Glutamatergic neuron (in vitro differentiated cells): Measurements from ENCODE around the gene MTMR10. TPM values are rescaled to one million over a fixed set of nuclear protein-coding genes. Genes with fewer than 3 reads are reported as not detected.
A peak's percentile ranks its signal among the peaks of the same experiment; 100 is the strongest.

Experiments used
- DNase-seq: peaks from one replicate; pipeline ENCODE4 v3.0.0; 2022
- H3K27ac Mint-ChIP-seq: one replicate; pipeline ENCODE4 v1.8.0; 2020; ENCODE audit warnings: mild to moderate bottlenecking, mixed read lengths, inconsistent platforms; ENCODE audit not compliant: unreplicated experiment
- H3K27me3 Mint-ChIP-seq: one replicate; pipeline ENCODE4 v1.8.0; 2020; ENCODE audit warnings: mild to moderate bottlenecking, moderate library complexity, mixed read lengths, inconsistent platforms; ENCODE audit not compliant: unreplicated experiment
- H3K36me3 Mint-ChIP-seq: one replicate; pipeline ENCODE4 v1.8.0; 2020; ENCODE audit warnings: mild to moderate bottlenecking, mixed read lengths, inconsistent platforms; ENCODE audit not compliant: unreplicated experiment
- H3K4me1 Mint-ChIP-seq: one replicate; pipeline ENCODE4 v1.8.0; 2020; ENCODE audit warnings: mild to moderate bottlenecking, low read depth, mixed read lengths, inconsistent platforms; ENCODE audit not compliant: unreplicated experiment
- H3K4me3 Mint-ChIP-seq: one replicate; pipeline ENCODE4 v1.8.0; 2020; ENCODE audit warnings: mild to moderate bottlenecking, mixed read lengths, inconsistent platforms; ENCODE audit not compliant: unreplicated experiment
- H3K9me3 Mint-ChIP-seq: one replicate; pipeline ENCODE4 v1.8.0; 2020; ENCODE audit warnings: mild to moderate bottlenecking, moderate library complexity, mixed read lengths, inconsistent platforms; ENCODE audit not compliant: unreplicated experiment
- total RNA-seq: library from RNA; stranded (reverse); fragmentation: NEBNext Ultra II Directional; extraction: Animal tissue kit (Norgen Biotek cat#: 25700); gene quantifications from one replicate; pipeline ENCODE4 v1.2.1, GENCODE V29; 2021; ENCODE audit not compliant: unreplicated experiment
- TF ChIP-seq, protein P1 (sequence below): fragments of 200-600 bp; sonication (generic); IDR thresholded peaks from one replicate; pipeline ENCODE4 v1.5.0; 2021; ENCODE audit not compliant: partially characterized antibody, unreplicated experiment

Gene MTMR10
- total RNA-seq, 1 donor from 2014 or later = 17.1 TPM

- Mint-ChIP-seq H3K9me3 (no peaks in the 10 kb centered on the region), H3K27ac (no peak overlapping the region), H3K4me3 (no peak overlapping the region), H3K4me1 (peaks cover 11% of the 10 kb centered on the region), H3K27me3 (no peaks in the 10 kb centered on the region), H3K36me3 (no peaks in the 10 kb centered on the region)
- TF ChIP-seq, protein P1, sequence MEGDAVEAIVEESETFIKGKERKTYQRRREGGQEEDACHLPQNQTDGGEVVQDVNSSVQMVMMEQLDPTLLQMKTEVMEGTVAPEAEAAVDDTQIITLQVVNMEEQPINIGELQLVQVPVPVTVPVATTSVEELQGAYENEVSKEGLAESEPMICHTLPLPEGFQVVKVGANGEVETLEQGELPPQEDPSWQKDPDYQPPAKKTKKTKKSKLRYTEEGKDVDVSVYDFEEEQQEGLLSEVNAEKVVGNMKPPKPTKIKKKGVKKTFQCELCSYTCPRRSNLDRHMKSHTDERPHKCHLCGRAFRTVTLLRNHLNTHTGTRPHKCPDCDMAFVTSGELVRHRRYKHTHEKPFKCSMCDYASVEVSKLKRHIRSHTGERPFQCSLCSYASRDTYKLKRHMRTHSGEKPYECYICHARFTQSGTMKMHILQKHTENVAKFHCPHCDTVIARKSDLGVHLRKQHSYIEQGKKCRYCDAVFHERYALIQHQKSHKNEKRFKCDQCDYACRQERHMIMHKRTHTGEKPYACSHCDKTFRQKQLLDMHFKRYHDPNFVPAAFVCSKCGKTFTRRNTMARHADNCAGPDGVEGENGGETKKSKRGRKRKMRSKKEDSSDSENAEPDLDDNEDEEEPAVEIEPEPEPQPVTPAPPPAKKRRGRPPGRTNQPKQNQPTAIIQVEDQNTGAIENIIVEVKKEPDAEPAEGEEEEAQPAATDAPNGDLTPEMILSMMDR = no peak
- no peak for DNase-seq
These were observed 51.1 kb downstream of the MTMR10 start for GRCh38 chr15:30940359-30940758.

DNA sequence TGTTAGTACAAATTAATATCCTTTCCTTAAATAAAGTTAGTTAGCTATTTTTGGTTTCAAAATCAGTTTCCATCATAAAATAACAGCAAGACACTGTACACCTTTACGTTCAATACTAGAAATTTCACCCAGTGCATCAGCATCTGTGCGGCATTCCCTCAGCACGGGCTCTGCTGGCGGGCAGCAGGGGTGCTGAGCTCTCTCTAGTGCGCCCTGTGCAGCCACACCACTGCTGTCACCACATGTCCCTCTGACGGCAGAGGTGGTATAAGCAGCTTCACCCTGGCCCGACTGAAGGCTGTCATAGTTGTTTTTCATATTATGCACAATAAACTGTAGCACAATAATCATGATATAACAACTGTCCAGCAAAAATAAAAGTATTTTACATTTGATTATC, 52.3 kb downstream of the MTMR10 start:
- Mint-ChIP-seq H3K4me3 (no peak overlapping the region), H3K4me1 (peaks cover 11% of the 10 kb centered on the region), H3K36me3 (no peaks in the 10 kb centered on the region), H3K9me3 (no peaks in the 10 kb centered on the region), H3K27ac (no peak overlapping the region), H3K27me3 (no peaks in the 10 kb centered on the region)
- TF ChIP-seq, protein P1 = no peak
- no peak for DNase-seq

DNA sequence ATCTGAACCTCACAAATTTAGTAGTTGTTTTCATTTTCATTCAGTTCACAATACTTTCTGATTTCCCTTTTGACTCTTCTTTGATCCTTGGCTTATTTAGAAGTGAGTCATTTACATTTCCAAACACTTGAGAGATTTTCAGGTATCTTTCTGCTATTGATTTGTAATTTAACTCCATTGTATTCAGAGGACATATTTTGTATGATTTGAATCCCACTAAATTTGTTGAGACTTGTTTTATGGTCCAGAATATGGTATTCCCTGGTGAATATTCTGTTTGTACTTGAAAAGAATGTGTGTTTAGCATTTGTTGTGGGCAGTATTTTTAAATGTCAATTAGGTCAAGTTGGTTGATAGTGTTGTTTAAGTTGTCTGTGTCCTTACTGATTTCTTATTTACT, 58.1 kb downstream of the MTMR10 start:
- Mint-ChIP-seq H3K4me1 (peaks cover 8% of the 10 kb centered on the region), H3K27ac (no peak overlapping the region), H3K36me3 (no peaks in the 10 kb centered on the region), H3K9me3 (peaks cover 3% of the 10 kb centered on the region), H3K27me3 (peaks cover 5% of the 10 kb centered on the region), H3K4me3 (no peak overlapping the region)
- TF ChIP-seq, protein P1 = no peak
- DNase-seq = no peak

DNA sequence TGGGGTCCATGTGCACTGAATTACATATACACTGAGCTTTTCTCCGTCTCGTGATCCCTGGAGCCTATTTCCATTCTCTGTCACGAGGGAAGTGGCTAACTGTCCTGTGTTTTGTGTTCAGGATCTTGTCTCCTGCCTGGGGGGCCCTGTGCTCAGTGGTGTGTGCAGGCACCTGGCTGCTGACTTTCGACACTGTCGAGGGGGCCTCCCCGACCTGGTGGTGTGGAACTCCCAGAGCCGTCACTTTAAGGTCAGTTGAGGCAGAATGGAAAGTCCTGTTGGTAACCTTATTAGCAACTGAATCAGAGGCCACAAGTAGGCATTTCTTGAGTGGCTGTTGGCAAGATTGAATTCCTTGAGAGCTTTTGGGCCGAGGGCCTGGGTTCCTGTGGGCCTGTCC, 61.0 kb downstream of the MTMR10 start:
- H3K27me3 Mint-ChIP-seq = peaks cover 8% of the 10 kb centered on the region
- H3K36me3 Mint-ChIP-seq = no peaks in the 10 kb centered on the region
- no peak for DNase-seq
- H3K4me3 Mint-ChIP-seq = no peak overlapping the region
- peak overlapping the region; percentile 28 for H3K27ac Mint-ChIP-seq
- H3K4me1 Mint-ChIP-seq = peaks cover 23% of the 10 kb centered on the region
- TF ChIP-seq, protein P1 = no peak
- peaks cover 5% of the 10 kb centered on the region for H3K9me3 Mint-ChIP-seq

DNA sequence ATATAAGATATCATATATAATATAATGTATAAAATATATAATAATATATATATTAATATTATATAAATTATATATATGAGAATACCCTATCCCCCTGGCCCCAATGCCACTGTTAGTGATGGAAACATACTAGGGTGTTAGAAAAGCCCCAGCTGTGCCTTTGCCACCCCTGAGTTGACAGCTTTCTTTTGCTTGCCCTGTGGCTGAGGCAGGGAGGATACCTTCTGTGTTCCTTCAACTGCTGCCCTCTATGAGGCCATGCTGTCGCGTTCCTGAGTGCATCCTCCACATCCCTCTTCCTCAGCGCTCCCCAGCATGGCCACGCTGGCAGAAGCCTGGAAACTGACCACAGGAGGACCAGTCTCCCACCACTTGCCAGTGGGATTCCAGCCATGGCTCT, 61.4 kb downstream of the MTMR10 start:
- TF ChIP-seq, protein P1 = no peak
- H3K4me1 Mint-ChIP-seq = peaks cover 23% of the 10 kb centered on the region
- H3K27me3 Mint-ChIP-seq = peaks cover 8% of the 10 kb centered on the region
- H3K9me3 Mint-ChIP-seq = peaks cover 5% of the 10 kb centered on the region
- peak overlapping the region; percentile 28 for H3K27ac Mint-ChIP-seq
- no peaks in the 10 kb centered on the region for H3K36me3 Mint-ChIP-seq
- no peak overlapping the region for H3K4me3 Mint-ChIP-seq
- no peak for DNase-seq
